Nephron (organoid): ENCODE measurements around the gene ZCCHC7.

Source experiments
- H3K27ac Mint-ChIP-seq, 3 experiments: 2 replicates each; pipeline ENCODE4 v1.8.0; 2020; ENCODE audit warnings: mixed read lengths in 3 of 3, mild to moderate bottlenecking in 2 of 3, moderate library complexity in 1 of 3
- H3K27me3 Mint-ChIP-seq: 2 replicates; pipeline ENCODE4 v1.8.0; 2021; ENCODE audit warnings: low read depth, mild to moderate bottlenecking, moderate library complexity, mixed read lengths
- H3K36me3 Mint-ChIP-seq: 2 replicates; pipeline ENCODE4 v1.8.0; 2020; ENCODE audit warnings: low read depth, mixed read lengths
- H3K4me1 Mint-ChIP-seq: 2 replicates; pipeline ENCODE4 v1.8.0; 2020; ENCODE audit warnings: mixed read lengths
- H3K4me3 Mint-ChIP-seq, 3 experiments: 2 replicates each; pipeline ENCODE4 v1.8.0; 2020; ENCODE audit warnings: mild to moderate bottlenecking in 3 of 3, mixed read lengths in 3 of 3, moderate library complexity in 2 of 3
- H3K9me3 Mint-ChIP-seq: 2 replicates; pipeline ENCODE4 v1.8.0; 2020; ENCODE audit warnings: mixed read lengths
- CTCF ChIP-seq, 3 experiments: fragments of 200-600 bp; sonication (generic); IDR thresholded peaks; one replicate each; pipeline ENCODE4 v1.5.0; 2021; ENCODE audit warnings: antibody characterized with exemption in 3 of 3; ENCODE audit not compliant: unreplicated experiment in 3 of 3

ZCCHC7 gene

GRCh38 chr9:37381094-37381741 lies 260.8 kb downstream of the ZCCHC7 start:
- H3K9me3 Mint-ChIP-seq: no peaks in the 10 kb centered on the region
- no peak for TF ChIP-seq CTCF (IDR thresholded peaks at IDR 0.05; ENCODE audit: unreplicated experiment in 3 of 3)
- H3K36me3 Mint-ChIP-seq: no peaks in the 10 kb centered on the region
- H3K27ac Mint-ChIP-seq: no peak overlapping the region
- no peaks in the 10 kb centered on the region for H3K27me3 Mint-ChIP-seq
- no peaks in the 10 kb centered on the region for H3K4me1 Mint-ChIP-seq
- H3K4me3 Mint-ChIP-seq: no peak overlapping the region

GRCh38 chr9:37382161-37382981 lies 262.0 kb downstream of the ZCCHC7 start:
- no peaks in the 10 kb centered on the region for H3K36me3 Mint-ChIP-seq
- no peak overlapping the region for H3K27ac Mint-ChIP-seq
- H3K9me3 Mint-ChIP-seq: no peaks in the 10 kb centered on the region
- no peaks in the 10 kb centered on the region for H3K4me1 Mint-ChIP-seq
- no peak for TF ChIP-seq CTCF (IDR thresholded peaks at IDR 0.05; ENCODE audit: unreplicated experiment in 3 of 3)
- H3K27me3 Mint-ChIP-seq: no peaks in the 10 kb centered on the region
- no peak overlapping the region for H3K4me3 Mint-ChIP-seq

- no peak overlapping the region for H3K4me3 Mint-ChIP-seq
- no peaks in the 10 kb centered on the region for H3K36me3 Mint-ChIP-seq
- no peak for TF ChIP-seq CTCF (IDR thresholded peaks at IDR 0.05; ENCODE audit: unreplicated experiment in 3 of 3)
- H3K4me1 Mint-ChIP-seq: no peaks in the 10 kb centered on the region
- no peaks in the 10 kb centered on the region for H3K27me3 Mint-ChIP-seq
- H3K27ac Mint-ChIP-seq: no peak overlapping the region
- H3K9me3 Mint-ChIP-seq: no peaks in the 10 kb centered on the region
These were observed 262.6 kb downstream of the ZCCHC7 start for GRCh38 chr9:37382982-37383357.

GRCh38 chr9:37383393-37383792 lies 263.0 kb downstream of the ZCCHC7 start:
- Mint-ChIP-seq H3K27ac (no peak overlapping the region), H3K9me3 (no peaks in the 10 kb centered on the region), H3K4me3 (no peak overlapping the region), H3K4me1 (no peaks in the 10 kb centered on the region), H3K36me3 (no peaks in the 10 kb centered on the region), H3K27me3 (no peaks in the 10 kb centered on the region)
- TF ChIP-seq CTCF (IDR thresholded peaks at IDR 0.05; ENCODE audit: unreplicated experiment in 3 of 3): no peak

GRCh38 chr9:37383876-37384746 lies 263.7 kb downstream of the ZCCHC7 start:
- Mint-ChIP-seq H3K4me3 (no peak overlapping the region), H3K4me1 (no peaks in the 10 kb centered on the region), H3K36me3 (no peaks in the 10 kb centered on the region), H3K27ac (no peak overlapping the region), H3K9me3 (no peaks in the 10 kb centered on the region), H3K27me3 (no peaks in the 10 kb centered on the region)
- no peak for TF ChIP-seq CTCF (IDR thresholded peaks at IDR 0.05; ENCODE audit: unreplicated experiment in 3 of 3)
